Left forelimb (tissue), 1 donor: ENCODE results near the gene TLE1.
"Not testable (repeated sequence)": the region's sequence is repeated elsewhere in the genome, so short reads cannot be mapped to it uniquely, and the experiment has no call there.

Source experiments
- DNase-seq: peaks from one replicate; pipeline ENCODE4 v3.0.0-alpha.2; 2018; ENCODE audit warnings: low spot score

Gene TLE1

DNA sequence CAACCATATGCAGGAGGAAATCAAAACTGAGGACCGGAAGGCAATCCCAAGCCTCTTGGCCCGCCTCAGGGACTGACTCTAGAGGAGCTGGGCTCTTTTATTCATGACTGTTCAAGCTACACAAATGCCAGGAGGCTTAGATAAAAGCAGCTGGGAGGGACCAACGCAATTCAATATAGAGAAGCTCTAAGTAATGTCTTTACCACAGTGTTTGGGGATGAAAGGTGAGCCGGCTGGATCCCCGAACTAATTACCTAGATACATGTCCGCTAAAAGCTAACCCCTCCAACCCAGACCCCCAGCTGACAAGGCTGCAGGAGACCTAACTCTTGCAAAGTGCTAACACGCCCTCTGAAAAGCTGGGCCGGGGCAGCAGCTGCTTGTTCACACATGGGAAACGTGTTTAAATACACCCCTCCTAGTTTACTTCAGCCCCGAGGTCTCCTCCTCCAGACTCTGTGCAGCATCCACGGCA lies 67.5 kb downstream of the TLE1 start:
- DNase-seq: no peak

DNA sequence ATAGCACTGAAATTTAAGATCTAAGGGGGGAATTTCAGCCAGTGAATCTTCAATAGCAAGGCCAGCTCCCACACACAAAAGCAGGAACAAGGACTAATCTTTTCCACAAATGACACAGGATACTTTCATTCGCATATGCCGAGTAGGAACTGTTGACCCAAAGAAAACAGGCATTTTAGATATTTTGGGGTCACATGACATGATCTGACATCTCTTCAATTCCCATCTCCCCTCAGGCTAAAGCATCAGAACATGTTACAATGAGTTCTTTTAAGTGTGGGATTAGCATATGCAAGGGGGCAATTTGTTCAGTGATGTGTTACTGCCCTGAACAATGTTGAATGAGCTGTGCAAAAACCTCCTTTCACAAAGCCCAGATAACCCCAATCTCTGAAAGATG lies 68.2 kb downstream of the TLE1 start:
- DNase-seq: no peak

DNA sequence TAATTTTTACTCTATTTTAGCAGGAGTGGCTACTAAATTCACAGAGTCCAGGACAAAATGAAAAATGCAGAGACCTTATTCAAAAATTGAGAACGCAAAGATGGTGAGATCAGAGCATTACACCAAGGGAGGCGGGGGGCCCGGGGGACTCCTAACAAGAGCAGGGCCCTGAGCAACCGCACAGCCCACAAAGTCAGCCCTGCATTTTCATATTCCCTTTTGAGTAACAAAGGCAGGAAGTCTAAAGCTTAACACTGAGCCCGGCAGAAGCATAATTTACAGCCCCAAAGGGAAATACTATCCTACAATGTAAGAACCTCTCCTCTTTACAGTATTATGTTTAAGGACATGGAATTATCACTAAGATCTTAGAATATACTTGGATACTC lies 69.4 kb downstream of the TLE1 start:
- DNase-seq: no peak

DNA sequence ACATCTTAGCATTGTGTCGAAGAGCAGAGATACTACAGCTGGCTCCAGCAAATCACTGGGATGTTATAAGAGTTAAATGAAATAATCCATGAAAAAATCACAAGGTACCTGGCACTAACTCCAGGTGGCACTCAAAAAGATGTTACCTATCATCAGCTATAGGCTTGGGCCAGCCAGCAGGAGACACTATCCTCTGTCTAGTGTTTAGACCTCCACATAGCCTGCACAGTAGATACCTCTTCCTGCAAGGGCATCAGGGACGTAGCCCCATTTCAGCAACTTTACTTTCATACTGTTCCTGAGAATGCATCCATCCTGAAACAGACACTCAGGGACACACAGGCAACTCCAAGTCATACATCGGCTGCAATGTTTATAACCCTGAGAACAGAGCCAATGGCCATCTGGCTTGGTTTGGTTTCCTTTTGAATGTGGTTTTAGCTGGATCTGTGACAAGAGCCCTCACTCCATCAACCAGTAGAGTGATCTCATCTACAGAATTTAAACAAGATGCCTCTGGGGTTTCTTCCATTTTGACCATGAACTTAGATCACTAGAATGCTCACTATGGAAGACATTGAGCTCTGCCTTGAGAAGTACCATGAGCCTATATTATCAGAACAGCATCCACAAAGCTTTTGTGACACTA lies 69.9 kb downstream of the TLE1 start:
- DNase-seq: no peak

DNA sequence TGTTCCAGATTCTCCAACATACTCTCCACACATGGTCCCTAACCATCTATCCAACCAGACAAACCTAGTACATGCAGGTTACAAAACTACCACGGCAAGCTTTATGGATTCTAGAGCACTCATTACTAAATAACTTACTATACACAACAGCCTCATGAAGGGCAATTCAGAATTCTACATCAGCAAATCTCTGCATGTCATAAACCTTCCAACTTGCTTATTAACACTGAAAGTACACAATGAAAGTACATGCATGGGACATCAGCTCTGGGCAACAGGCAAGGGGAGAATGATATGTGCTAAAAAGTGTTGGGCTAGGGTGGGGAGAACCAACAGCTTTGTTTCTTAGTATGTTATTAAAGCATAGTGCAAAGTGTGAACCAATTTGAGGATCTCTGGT lies 70.4 kb downstream of the TLE1 start:
- DNase-seq: no peak

DNA sequence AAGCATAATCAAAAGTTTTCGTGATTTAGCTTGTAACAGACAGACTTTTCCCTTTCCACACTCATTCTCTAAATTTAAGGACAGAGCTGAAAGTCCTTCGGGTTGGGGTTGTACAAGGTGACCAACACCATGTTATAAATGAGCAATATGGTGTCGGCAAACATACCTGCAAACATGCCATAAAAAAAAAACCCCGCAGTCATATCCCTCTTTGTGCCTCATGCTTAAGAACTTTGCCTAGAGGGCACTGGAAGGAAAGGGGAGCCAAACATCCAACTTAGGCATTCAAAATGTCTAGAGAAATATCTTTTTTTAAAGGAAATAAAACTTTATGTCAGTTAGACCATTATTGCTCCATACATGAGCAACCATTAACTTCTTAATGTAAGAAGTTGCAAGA lies 73.2 kb downstream of the TLE1 start:
- DNase-seq: no peak

DNA sequence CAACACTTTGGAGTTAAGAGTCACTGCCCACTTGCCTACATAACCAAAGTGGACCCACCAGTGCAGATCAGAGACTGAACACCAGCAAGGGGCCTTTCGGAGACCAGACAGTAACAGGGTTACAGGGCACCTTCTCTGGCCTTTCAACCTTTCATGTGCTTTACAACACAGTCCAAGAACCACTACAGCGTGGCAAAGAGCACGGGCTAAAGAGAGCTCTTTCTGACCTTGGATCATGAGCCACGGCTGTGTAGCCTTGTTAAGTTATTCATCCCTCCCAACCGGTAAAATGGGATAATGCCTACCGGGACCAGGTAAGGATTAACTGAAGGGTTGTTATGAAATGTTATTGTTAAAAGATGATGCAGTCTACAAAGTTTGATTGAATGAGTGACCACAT lies 75.0 kb downstream of the TLE1 start:
- no peak for DNase-seq

DNA sequence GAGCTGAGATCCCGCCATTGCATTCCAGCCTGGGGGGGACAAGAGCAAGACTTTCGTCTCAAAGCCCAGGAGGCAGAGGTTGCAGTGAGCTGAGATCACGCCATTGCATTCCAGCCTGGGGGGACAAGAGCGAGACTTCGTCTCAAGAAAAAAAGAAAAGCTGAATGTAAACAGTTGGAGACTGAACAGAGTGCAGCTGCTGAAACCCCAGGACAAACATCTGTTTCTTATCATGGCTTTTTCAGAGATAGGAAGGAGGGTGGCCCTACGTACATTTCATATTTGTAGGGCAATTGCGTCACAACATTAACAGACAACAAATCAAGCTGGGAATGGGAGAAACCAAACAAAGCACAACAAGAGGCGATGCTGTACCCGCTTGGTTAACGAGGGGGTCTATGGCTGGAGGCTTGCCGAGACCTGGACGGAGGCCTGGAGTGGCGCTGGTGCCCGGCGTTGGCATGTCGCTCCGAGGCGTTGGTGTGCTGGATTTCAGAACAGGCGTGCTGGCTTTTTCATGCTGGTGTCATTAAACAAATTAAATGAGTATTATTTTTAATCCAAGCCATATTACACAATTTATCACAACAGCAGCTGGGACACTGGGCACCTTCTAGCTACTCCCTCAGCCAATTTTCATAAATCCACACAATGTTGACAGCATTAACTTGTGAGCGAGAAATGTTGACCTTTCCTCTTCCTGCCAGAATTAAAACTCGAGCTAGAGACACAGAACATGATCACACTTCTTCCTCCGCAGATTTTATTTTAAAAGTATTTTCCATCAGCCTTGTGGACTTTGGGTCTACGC lies 76.1 kb downstream of the TLE1 start:
- peak; percentile 82 for DNase-seq

DNA sequence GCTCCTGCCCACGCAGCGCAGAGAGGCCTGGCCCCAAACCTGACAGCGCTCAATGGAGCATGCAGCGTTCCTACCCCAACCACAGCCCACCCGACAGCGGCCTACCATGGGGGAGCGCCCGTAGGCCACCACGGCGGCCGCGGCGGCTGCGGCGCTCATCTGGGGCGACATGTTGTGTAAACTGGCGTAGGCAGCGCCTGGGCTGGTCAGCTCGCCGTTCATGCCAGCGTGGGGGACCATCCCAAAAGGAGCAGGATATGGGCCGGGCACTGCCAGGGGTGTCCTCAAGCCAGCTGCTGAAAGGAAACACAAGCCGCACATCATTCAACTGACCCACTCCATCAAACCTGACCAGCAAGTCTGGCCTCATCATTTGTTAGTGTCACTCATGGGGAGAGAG lies 77.7 kb downstream of the TLE1 start:
- no peak for DNase-seq

DNA sequence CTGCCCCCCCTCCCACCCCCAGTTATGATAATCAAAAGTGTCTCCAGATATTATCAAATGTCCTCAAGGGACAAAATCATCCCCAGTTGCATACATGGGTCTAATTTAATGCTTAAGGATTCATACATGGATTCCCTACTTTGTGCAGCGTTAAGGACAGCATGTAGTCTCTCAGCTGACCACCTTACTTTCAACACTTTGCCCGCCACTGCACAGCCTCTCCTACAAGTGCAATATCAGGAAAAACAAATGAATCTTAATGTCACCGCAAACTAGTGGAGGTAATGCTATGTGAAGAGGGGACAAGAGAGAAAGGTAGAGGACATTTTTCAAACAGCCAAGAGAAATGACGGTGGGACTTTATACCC lies 78.6 kb downstream of the TLE1 start:
- DNase-seq: no peak

DNA sequence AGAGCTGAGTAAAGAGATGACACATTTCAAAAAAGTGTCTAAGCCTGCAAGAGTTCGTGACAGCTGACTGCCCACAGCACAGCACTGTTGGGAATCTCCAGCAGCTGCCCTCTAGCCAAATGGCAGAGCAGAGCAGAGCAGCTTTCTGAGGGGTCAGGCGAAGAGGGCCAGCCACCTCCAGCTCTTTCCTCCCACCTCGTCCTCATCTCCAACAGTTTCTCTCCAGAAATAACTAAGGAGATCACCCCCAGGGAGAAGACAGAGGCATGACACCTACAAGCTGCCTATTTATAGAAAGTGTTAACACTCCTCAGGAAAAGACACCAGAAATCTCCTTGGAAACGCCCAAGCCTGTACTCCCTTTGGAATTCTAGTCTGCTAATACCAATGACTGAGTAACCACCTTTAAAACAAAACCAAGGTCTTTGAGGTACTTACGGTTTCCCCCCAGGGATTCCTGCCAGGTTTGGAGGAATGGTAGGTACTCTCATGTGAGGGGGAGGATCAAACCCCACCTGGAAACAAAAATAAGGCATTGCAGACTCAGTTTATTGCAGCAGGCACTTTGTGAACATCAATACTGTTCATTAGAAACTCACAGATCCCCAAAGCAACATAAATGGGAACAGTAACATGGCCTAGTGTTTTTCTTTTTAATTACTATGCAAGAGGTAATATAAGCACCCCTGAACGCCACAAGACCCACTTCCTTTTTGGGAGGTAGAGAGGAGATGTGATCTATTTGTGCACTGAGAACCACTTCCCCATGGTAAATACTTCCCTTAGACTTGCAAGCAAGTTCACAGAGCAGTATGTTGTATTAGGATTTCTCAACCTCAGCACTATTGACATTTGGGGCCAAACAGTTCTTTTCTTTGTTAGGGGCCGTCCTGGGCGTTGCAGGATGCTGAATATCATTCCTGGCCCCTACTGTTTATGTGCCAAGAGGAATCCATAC lies 79.3 kb downstream of the TLE1 start:
- DNase-seq: no peak

DNA sequence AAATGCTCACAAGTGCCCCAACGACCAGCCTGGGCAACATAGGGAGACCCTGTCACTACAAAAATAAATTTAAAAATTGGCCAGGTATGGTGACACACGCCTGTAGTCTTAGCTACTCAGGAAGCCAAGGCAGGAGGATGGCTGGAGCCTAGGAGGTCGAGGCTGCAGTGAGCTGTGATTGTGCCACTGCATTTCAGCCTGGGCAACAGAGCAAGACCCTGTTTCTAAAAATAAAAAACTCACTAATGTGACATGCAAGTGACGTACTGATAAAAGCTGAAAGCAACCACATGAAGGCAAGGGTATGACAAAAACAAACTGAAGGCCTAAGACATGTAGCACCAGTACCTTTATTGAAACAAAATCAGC lies 81.1 kb downstream of the TLE1 start:
- DNase-seq: no peak

DNA sequence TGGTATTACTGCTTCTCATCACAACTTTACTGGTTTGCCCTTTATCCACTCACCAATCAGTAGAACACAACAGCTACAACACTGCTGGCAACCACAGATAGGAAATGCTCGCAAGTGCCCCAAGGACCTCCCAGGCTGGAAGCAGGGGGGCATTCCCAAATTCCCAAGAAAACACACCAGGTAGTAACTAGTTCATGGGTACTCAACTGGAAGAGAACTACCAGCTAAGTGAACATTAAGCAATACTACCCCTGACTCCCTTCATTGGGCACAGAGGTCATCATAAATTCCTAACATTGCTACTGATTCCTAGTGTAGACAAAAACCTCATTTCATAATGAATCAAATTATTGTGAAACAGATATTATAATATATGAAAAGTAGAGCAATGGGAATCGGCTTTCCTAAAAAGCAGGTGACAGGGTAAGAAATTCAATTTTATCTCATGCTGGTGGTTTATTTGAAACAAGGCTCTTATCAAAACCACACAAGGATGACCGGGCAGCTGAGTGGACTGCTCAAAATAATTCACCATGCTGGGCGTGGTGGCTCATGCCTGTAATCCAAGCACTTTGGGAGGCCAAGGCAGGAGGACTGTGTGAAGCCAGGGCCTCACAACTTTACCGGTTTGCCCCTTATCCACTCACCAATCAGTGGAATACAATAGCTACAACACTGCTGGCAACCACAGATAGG lies 81.6 kb downstream of the TLE1 start:
- DNase-seq: no peak

DNA sequence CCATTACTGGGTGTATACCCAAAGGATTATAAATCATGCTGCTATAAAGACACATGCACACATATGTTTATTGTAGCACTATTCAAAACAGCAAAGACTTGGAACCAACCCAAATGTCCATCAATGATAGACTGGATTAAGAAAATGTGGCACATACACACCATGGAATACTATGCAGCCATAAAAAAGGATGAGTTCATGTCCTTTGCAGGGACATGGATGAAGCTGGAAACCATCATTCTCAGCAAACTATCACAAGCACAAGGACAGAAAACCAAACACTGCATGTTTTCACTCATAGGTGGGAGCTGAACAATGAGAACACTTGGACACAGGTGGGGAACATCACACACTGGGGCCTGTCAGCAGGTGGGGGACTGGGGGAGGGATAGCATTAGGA lies 83.1 kb downstream of the TLE1 start:
- DNase-seq: not testable (repeated sequence)

DNA sequence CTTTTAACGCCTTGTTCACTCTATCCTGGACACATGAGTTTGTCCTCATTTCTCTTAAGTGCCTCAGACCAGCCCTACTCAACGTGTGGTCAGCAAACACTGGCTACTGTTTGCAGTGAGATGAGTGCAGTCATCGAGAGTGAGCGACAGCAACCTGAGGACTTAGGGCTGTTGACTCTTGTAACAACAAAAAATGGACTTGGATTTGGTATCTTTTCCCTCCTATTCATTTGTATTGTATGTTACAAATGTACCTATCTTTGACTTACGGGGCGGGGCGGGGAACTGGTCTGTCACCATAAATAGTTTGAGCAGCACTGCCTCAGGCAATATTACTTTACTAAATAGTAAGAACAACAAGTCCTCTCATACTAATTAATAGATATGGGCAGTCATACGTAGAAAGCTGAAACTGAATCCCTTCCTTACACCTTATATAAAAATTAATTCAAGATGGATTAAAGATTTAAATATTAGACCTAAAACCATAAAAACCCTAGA lies 84.1 kb downstream of the TLE1 start:
- no peak for DNase-seq

DNA sequence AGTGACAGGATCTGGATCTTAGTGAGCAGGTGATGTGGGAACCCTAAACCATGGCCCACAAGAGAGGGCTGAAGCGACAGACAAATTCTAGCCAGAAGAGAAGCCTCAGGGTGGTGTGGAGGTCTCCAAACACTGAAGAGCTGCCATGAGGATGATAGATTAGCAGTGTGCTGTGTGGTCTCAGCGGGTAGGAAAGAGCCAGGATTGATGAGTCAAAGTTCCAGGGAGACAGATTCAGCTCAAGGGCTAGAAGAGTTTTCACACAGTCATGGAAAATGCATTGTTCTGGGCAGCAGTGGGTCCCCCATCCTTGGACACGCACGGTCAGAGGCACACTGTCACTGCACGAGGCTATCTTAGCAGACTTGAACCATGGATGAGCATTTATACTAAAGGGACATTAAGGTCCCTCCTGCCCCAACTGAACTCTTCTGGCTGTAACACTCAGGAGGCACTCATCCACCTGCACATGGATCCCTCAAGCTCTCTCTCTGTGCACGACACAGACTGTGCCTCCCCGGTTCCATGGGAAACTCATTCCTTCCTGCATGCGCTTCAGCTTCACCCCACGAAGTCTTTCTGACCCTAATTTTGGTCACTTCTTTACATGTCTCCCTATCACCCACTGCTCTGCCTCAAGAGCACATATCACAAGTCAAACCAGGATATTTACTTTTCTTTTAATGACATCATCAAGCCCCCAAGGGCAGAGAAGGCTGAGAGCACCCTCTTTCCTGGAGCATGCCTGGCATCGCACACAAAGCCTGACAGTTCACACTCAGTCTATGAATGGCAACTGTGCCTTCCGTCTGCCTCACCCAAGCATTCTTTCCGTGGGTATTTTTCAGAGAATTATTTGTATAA lies 84.8 kb downstream of the TLE1 start:
- no peak for DNase-seq

DNA sequence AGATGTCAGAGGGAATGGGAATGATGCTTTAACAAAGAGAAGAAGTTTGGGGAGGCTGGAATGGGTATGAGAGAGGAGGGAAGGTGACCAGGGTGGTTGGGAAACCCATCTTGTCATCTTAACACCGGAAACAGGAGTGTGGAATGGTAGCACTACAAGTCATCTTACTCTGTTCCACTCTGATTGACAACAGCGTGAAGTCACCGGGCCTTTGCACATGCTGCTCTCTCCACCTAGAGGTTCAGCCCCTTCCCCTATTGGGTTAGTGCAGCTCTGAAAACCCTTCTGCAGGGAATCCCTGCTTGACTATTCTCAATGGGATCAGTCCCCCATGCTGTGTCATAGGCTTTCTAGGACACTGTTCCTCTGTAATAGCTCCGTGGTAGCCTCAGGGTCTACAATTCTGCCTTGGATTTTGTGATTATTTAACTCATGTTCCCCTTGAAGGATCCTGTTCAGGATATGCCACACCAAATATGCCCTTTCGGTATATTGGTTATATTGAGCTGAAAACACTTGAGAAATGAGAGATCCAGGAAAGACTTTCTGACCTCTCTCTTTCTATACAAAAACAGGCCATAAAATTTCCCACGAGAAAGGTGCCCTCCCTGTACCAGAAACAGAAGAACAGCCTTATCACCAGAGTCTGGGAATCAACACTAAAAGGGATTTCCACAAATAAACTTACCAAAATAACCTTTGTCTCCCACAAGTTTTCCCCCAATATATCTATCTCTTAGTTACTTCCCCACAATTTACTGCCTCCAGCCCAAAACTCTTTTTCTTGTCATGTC lies 86.3 kb downstream of the TLE1 start:
- no peak for DNase-seq

DNA sequence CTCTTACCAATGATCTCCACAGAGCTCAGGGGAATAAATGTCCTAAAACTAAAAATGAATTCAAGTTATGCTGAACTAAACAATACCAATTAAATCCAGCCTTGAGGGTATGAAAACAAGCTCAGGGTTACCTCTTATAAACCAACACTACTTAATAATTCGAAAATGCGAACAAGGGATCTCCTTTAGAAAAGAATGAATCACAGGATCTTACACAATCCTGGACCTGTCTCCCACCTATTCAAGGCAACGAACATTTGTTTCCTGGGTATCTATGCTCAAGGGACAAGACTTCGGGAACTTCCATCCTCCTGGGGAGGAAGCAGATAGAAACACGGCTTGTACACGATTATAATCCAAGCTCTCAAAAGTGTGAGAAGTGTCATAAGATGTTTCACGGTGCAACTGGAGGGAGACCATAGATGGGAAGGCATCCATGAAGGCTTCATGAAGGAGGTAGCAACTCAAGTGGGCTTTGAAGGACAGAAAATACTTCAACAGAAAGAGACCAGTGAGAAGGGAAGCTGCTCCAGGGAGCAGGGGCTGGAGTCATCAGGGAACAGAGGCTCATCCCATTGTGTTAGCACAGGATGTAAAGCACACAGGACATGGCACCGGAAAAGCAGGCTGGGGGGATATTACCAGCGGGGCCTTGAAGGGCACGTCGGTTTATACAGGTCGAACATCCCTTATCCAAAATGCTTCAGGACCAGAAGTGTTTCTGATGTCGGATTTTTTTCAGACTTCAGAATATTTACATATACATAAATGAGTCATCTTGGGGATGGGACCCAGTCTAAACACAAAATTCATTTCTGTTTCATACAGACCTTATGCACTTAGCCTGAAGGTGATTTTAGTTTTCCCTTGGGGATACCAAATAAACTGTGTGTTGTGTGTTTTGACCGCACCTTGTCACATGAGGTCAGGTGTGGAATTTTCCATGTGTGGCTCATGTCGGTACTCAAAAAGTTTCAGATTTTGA lies 87.4 kb downstream of the TLE1 start:
- no peak for DNase-seq

DNA sequence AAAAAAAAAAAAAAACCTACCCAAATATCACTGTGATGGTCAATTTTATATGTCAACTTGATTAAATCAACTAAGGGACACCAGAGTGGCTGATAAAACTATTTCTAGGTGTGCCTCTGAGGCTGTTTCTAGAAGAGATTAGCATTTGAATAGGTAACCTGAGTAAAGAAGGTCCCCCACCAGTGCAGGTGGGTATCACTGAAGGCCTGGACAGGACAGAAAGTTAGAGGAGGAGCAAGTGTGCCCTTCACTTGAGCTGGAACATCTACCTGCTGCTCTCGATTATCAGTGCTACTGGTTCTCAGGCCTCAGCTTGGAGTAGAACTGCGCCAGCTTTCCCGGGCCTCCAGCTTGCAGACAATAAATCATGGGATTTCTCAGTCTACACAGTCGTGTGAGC lies 88.7 kb downstream of the TLE1 start:
- DNase-seq: no peak
